ENCODE results near the gene RELL1.

DNA sequence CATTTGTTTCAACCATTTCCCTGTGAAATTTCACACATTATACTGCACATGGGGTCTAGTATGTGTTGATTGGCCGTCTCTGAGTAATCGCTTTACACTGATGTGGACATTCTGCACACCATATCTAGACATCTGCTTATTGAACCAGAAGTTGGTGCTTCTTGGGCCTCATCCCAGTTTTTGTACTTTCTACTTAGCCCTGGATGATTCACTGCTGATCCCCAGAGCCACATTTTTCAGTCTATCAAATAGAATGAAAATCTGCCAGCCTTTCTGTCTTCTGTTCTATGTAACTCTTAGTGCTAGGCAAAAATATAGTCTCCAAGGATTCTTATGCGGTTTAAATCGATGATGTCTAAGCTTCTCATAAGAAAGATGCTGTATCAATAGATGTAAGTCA, 40.5 kb upstream of the RELL1 start:
- TF ChIP-seq, protein P1, sequence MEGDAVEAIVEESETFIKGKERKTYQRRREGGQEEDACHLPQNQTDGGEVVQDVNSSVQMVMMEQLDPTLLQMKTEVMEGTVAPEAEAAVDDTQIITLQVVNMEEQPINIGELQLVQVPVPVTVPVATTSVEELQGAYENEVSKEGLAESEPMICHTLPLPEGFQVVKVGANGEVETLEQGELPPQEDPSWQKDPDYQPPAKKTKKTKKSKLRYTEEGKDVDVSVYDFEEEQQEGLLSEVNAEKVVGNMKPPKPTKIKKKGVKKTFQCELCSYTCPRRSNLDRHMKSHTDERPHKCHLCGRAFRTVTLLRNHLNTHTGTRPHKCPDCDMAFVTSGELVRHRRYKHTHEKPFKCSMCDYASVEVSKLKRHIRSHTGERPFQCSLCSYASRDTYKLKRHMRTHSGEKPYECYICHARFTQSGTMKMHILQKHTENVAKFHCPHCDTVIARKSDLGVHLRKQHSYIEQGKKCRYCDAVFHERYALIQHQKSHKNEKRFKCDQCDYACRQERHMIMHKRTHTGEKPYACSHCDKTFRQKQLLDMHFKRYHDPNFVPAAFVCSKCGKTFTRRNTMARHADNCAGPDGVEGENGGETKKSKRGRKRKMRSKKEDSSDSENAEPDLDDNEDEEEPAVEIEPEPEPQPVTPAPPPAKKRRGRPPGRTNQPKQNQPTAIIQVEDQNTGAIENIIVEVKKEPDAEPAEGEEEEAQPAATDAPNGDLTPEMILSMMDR (IDR thresholded peaks at IDR 0.05), result no peak
- no peak for TF ChIP-seq POLR2A (IDR thresholded peaks at IDR 0.05)
